Neutrophil (primary cell): ENCODE measurements around the gene TSPAN9.

ENCODE experiments used
- H3K27ac ChIP-seq: fragments of 200-600 bp; sonication (generic); 2 replicates; pipeline ENCODE4 v1.5.1; 2016; ENCODE audit warnings: mild to moderate bottlenecking, moderate library complexity
- H3K27me3 ChIP-seq: fragments of 200-600 bp; sonication (generic); 2 replicates; pipeline ENCODE4 v1.6.0; 2016; ENCODE audit warnings: mild to moderate bottlenecking
- H3K36me3 ChIP-seq: fragments of 200-600 bp; sonication (generic); 2 replicates; pipeline ENCODE4 v1.5.1; 2017
- H3K4me1 ChIP-seq, 2 experiments: fragments of 200-600 bp in 1 of 2; sonication (generic) in 1 of 2; 1 replicate in 1 of 2; 2 replicates in 1 of 2; pipeline versions ENCODE4 v1.5.1 to v1.6.1; 2013 to 2016; ENCODE audit warnings: low read depth in 1 of 2, low read length in 1 of 2, mild to moderate bottlenecking in 1 of 2, moderate library complexity in 1 of 2; ENCODE audit not compliant: control insufficient read depth in 1 of 2, insufficient read depth in 1 of 2
- H3K4me3 ChIP-seq, 2 experiments: fragments of 200-600 bp in 1 of 2; sonication (generic) in 1 of 2; 1 replicate in 1 of 2; 2 replicates in 1 of 2; pipeline ENCODE4 v1.5.1; 2013 to 2016; ENCODE audit warnings: low read depth in 1 of 2, low read length in 1 of 2, mild to moderate bottlenecking in 1 of 2, moderate library complexity in 1 of 2
- H3K9me3 ChIP-seq: fragments of 200-600 bp; sonication (generic); 2 replicates; pipeline ENCODE4 v1.5.1; 2016
- TF ChIP-seq, protein P1 (sequence below): fragments of 200-600 bp; sonication (generic); IDR thresholded peaks from 2 replicates; pipeline ENCODE4 v1.5.1; 2016; ENCODE audit warnings: antibody characterized with exemption

The TSPAN9 gene

GRCh38 chr12:3277306-3277943, 200.2 kb downstream of the TSPAN9 start:
- Histone ChIP-seq H3K27me3 (peaks cover 64% of the 10 kb centered on the region), H3K27ac (no peak overlapping the region), H3K9me3 (no peaks in the 10 kb centered on the region), H3K36me3 (no peaks in the 10 kb centered on the region), H3K4me3 (no peak overlapping the region), H3K4me1 (no peaks in the 10 kb centered on the region)
- TF ChIP-seq, protein P1, sequence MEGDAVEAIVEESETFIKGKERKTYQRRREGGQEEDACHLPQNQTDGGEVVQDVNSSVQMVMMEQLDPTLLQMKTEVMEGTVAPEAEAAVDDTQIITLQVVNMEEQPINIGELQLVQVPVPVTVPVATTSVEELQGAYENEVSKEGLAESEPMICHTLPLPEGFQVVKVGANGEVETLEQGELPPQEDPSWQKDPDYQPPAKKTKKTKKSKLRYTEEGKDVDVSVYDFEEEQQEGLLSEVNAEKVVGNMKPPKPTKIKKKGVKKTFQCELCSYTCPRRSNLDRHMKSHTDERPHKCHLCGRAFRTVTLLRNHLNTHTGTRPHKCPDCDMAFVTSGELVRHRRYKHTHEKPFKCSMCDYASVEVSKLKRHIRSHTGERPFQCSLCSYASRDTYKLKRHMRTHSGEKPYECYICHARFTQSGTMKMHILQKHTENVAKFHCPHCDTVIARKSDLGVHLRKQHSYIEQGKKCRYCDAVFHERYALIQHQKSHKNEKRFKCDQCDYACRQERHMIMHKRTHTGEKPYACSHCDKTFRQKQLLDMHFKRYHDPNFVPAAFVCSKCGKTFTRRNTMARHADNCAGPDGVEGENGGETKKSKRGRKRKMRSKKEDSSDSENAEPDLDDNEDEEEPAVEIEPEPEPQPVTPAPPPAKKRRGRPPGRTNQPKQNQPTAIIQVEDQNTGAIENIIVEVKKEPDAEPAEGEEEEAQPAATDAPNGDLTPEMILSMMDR = no peak

GRCh38 chr12:3278681-3279414, 201.7 kb downstream of the TSPAN9 start:
- Histone ChIP-seq H3K9me3 (no peaks in the 10 kb centered on the region), H3K27me3 (peaks cover 58% of the 10 kb centered on the region), H3K4me3 (no peak overlapping the region), H3K27ac (no peak overlapping the region), H3K4me1 (no peaks in the 10 kb centered on the region), H3K36me3 (no peaks in the 10 kb centered on the region)
- TF ChIP-seq, protein P1 = no peak

- Histone ChIP-seq H3K36me3 (no peaks in the 10 kb centered on the region), H3K27me3 (peaks cover 56% of the 10 kb centered on the region), H3K4me1 (no peaks in the 10 kb centered on the region), H3K27ac (no peak overlapping the region), H3K9me3 (no peaks in the 10 kb centered on the region), H3K4me3 (no peak overlapping the region)
- TF ChIP-seq, protein P1 = no peak
Measured at GRCh38 chr12:3279415-3279780, 202.2 kb downstream of the TSPAN9 start.

DNA sequence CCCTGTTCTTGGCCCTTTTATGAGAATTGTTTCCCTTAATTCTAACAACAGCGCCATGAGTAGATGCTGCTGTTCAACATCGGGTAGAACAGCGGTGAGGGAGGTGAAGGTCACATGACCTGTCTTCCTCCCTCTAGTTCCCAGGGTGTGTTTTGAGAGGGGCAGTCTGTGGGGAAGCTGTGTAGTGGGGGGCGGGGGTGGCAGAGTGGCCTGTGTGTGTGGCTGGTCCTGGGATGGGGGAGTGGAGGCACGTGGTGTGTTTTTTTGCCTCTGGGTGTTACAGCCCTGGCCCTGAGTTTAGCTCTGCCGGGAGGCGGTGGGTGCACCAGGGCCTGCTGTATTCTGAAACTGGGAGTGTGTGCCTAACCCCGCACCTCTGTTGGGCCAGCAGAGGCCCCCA, 202.7 kb downstream of the TSPAN9 start:
- Histone ChIP-seq H3K9me3 (no peaks in the 10 kb centered on the region), H3K4me1 (no peaks in the 10 kb centered on the region), H3K36me3 (no peaks in the 10 kb centered on the region), H3K27me3 (peaks cover 54% of the 10 kb centered on the region), H3K4me3 (no peak overlapping the region), H3K27ac (no peak overlapping the region)
- TF ChIP-seq, protein P1 = no peak

DNA sequence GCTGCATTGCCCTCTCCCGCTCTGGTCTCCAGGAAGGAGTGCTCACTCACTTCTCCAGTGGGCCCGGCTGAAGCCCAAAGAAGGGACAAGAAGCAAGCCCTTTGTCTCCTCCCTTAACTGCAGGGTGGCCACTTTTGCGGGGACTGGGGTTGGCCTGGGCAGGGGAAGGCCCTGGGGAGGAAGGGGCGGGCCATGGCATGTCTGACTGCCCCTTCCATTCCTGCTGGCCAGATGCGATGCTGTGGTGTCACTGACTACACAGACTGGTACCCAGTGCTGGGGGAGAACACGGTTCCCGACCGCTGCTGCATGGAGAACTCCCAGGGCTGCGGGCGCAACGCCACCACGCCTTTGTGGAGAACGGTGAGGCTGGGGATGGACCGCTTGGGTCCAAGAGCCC, 203.8 kb downstream of the TSPAN9 start:
- H3K9me3 ChIP-seq = no peaks in the 10 kb centered on the region
- no peak overlapping the region for H3K4me3 ChIP-seq
- H3K36me3 ChIP-seq = no peaks in the 10 kb centered on the region
- no peak overlapping the region for H3K27ac ChIP-seq
- no peaks in the 10 kb centered on the region for H3K4me1 ChIP-seq
- peaks cover 55% of the 10 kb centered on the region for H3K27me3 ChIP-seq
- TF ChIP-seq, protein P1 = no peak
